K562 (cell line): Measurements from ENCODE around the gene VPS35. TPM values are rescaled to one million over a fixed set of nuclear protein-coding genes. Genes with fewer than 3 reads are reported as not detected.

Experiments
- ID3 ChIP-seq, 2 experiments: fragments of 250-450 bp in 1 of 2; fragments of 450-650 bp in 1 of 2; sonication (Bioruptor Pico) in 1 of 2; IDR thresholded peaks; 2 replicates each; pipeline versions ENCODE4 v1.6.1 to v1.8.0; 2016 to 2021; ENCODE audit warnings: mild to moderate bottlenecking in 2 of 2, moderate library complexity in 2 of 2, missing compliant biosample characterization in 1 of 2, missing genetic modification characterization in 1 of 2
- NBN ChIP-seq: fragments of 450-650 bp; IDR thresholded peaks from 2 replicates; pipeline ENCODE4 v1.6.1; 2016; ENCODE audit warnings: low read depth, mild to moderate bottlenecking
- RREB1 ChIP-seq: fragments of 250-450 bp; sonication (Bioruptor Pico); IDR thresholded peaks from 2 replicates; pipeline ENCODE4 v1.4.0; 2020
- SMARCA4 ChIP-seq: fragments of 450-650 bp; IDR thresholded peaks from 2 replicates; pipeline ENCODE4 v1.6.1; 2016
- STAT5B ChIP-seq: fragments of 250-450 bp; sonication (Bioruptor Pico); IDR thresholded peaks from 2 replicates; pipeline ENCODE4 v1.8.0; 2021; ENCODE audit warnings: mild to moderate bottlenecking, inconsistent platforms
- ZNF12 ChIP-seq: sonication (generic); formaldehyde crosslinking; IDR thresholded peaks from 2 replicates; pipeline ENCODE4 v1.4.0; 2020; ENCODE audit warnings: mild to moderate bottlenecking, missing genetic modification reagents
- ZNF143 ChIP-seq: sonication (generic); formaldehyde crosslinking; IDR thresholded peaks from 2 replicates; pipeline ENCODE4 v1.9.0; 2022; ENCODE audit warnings: mild to moderate bottlenecking, missing genetic modification reagents
- ZNF263 ChIP-seq: sonication (generic); formaldehyde crosslinking; IDR thresholded peaks from 2 replicates; pipeline ENCODE4 v1.8.0; 2022; ENCODE audit warnings: mild to moderate bottlenecking, missing genetic modification reagents, borderline replicate concordance
- ZNF518B ChIP-seq: fragments of 250-450 bp; sonication (Bioruptor Pico); IDR thresholded peaks from 2 replicates; pipeline ENCODE4 v1.5.0; 2021; ENCODE audit warnings: mild to moderate bottlenecking, moderate library complexity
- polyA plus RNA-seq, 8 experiments: library from polyadenylated mRNA; depleted of rRNA in 4 of 8; stranded (reverse) in 5 of 8; unstranded in 3 of 8; fragments of >200 nt; fragmentation: Nextera tagmentation in 2 of 8; fragmentation: Illumina TruSeq in 1 of 8; extraction: Ambion mirVana in 2 of 8; extraction: Trizol in 1 of 8; gene quantifications; 2 replicates each; pipeline versions ENCODE4 v1.2.1 to v1.2.3, GENCODE V29; 2011 to 2014; ENCODE audit warnings: inconsistent platforms in 1 of 8, missing spikeins in 1 of 8
- total RNA-seq, 7 experiments: library from RNA; depleted of rRNA in 6 of 7; stranded (reverse); fragments of >200 nt in 6 of 7; fragmentation: Illumina TruSeq in 2 of 7; extraction: Trizol in 2 of 7; gene quantifications; 2 replicates each; pipeline versions ENCODE4 v1.2.1 to v1.2.3, GENCODE V29; 2011 to 2021; ENCODE audit warnings: low replicate concordance in 1 of 7
- TF ChIP-seq, protein P1 (sequence below): fragments of 200-800 bp; sonication (Bioruptor generic); IDR thresholded peaks from 2 replicates; pipeline ENCODE4 v1.6.1; 2017; ENCODE audit warnings: missing genetic modification characterization, missing compliant biosample characterization
- TF ChIP-seq, protein P2 (sequence below): fragments of 250-450 bp; sonication (Bioruptor Pico); IDR thresholded peaks from 2 replicates; pipeline ENCODE4 v1.5.0; 2021; ENCODE audit warnings: mild to moderate bottlenecking, borderline replicate concordance

VPS35 gene
- total and polyA plus RNA-seq, 9 of the 15 experiments (the other 6 are each of a cell fraction or from before 2014, with no cell fraction given) = 32.7 to 131 (median 66.2) TPM

- TF ChIP-seq ZNF518B (CRISPR knock-in tag) = no peak
- no peak for TF ChIP-seq RREB1 (CRISPR knock-in tag)
- no peak for TF ChIP-seq ZNF143 (CRISPR knock-in tag)
- no peak for TF ChIP-seq ZNF263
- TF ChIP-seq, protein P1, sequence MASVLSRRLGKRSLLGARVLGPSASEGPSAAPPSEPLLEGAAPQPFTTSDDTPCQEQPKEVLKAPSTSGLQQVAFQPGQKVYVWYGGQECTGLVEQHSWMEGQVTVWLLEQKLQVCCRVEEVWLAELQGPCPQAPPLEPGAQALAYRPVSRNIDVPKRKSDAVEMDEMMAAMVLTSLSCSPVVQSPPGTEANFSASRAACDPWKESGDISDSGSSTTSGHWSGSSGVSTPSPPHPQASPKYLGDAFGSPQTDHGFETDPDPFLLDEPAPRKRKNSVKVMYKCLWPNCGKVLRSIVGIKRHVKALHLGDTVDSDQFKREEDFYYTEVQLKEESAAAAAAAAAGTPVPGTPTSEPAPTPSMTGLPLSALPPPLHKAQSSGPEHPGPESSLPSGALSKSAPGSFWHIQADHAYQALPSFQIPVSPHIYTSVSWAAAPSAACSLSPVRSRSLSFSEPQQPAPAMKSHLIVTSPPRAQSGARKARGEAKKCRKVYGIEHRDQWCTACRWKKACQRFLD (CRISPR knock-in tag) = peak; percentile 64; the same call in 1 of the 2 replicates
- TF ChIP-seq ZNF12 (CRISPR knock-in tag) = no peak
- TF ChIP-seq STAT5B = no peak
- peak; percentile 45; the same call in 1 of the 2 replicates for TF ChIP-seq SMARCA4
- no peak for TF ChIP-seq ID3 (CRISPR knock-in tag; IDR thresholded peaks at IDR 0.05)
- 0 out of 2 replicates have a peak, but pooled peaks have one; percentile 32 for TF ChIP-seq ID3 (tag; IDR thresholded peaks at IDR 0.05)
- TF ChIP-seq, protein P2, sequence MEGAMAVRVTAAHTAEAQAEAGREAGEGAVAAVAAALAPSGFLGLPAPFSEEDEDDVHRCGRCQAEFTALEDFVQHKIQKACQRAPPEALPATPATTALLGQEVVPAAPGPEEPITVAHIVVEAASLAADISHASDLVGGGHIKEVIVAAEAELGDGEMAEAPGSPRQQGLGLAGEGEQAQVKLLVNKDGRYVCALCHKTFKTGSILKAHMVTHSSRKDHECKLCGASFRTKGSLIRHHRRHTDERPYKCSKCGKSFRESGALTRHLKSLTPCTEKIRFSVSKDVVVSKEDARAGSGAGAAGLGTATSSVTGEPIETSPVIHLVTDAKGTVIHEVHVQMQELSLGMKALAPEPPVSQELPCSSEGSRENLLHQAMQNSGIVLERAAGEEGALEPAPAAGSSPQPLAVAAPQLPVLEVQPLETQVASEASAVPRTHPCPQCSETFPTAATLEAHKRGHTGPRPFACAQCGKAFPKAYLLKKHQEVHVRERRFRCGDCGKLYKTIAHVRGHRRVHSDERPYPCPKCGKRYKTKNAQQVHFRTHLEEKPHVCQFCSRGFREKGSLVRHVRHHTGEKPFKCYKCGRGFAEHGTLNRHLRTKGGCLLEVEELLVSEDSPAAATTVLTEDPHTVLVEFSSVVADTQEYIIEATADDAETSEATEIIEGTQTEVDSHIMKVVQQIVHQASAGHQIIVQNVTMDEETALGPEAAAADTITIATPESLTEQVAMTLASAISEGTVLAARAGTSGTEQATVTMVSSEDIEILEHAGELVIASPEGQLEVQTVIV (CRISPR knock-in tag) = no peak
- TF ChIP-seq NBN = no peak
Measured at GRCh38 chr16:46688101-46688653, 801 bp downstream of the VPS35 start (continued).
